Activated naive CD4-positive, alpha-beta T cell treated with anti-CD3 and anti-CD28 coated beads, Interleukin-2, amount 50 U/mL, for 24 hours (primary cell): ENCODE data around the gene SLC28A2.
"Not testable (repeated sequence)": the region's sequence is repeated elsewhere in the genome, so short reads cannot be mapped to it uniquely, and the experiment has no call there.

Experiments used
- H3K27ac Mint-ChIP-seq: one replicate; pipeline ENCODE4 v1.8.0; 2021; ENCODE audit warnings: mild to moderate bottlenecking, mixed read lengths
- H3K27me3 Mint-ChIP-seq: one replicate; pipeline ENCODE4 v1.8.0; 2021; ENCODE audit warnings: mixed read lengths
- H3K36me3 Mint-ChIP-seq: one replicate; pipeline ENCODE4 v1.8.0; 2021; ENCODE audit warnings: mixed read lengths
- H3K4me1 Mint-ChIP-seq: one replicate; pipeline ENCODE4 v1.8.0; 2021; ENCODE audit warnings: mixed read lengths
- H3K4me3 Mint-ChIP-seq: one replicate; pipeline ENCODE4 v1.8.0; 2021; ENCODE audit warnings: mild to moderate bottlenecking, mixed read lengths
- H3K9me3 Mint-ChIP-seq: one replicate; pipeline ENCODE4 v1.8.0; 2021; ENCODE audit warnings: mixed read lengths

The SLC28A2 gene

DNA sequence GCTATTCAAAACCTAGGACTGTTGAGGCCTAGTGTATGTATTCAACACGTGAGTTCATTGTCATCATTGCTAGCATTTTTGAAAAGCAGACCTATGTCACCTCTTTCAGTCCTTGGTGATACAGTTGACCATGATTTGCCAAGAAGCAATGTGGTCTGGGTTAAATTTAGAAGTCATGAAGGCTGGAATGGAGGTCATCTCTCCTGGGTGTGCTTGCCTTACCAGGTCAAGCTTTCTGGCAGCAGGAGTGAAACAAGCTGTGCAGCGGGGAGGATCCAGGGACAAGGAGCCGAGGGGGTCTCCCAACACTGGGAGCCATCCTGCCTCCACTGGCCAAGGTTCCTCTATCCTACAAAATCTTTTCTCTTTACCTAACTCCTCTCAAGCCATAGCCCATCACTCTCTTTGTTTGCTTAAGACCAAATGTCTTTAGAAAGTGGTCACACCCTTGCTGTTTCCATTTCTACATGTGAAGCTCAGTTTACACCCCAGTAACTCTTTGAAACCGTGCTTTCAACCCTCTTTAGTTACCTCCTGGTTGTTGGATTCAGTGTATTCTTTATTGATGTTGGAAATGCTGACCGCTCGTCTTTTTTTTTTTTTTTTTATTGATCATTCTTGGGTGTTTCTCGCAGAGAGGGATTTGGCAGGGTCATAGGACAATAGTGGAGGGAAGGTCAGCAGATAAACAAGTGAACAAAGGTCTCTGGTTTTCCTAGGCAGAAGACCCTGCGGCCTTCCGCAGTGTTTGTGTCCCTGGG, 40.0 kb downstream of the SLC28A2 start:
- H3K27me3 Mint-ChIP-seq: peaks cover 2% of the 10 kb centered on the region
- H3K4me1 Mint-ChIP-seq: no peaks in the 10 kb centered on the region
- peaks cover 3% of the 10 kb centered on the region for H3K36me3 Mint-ChIP-seq
- no peak overlapping the region for H3K4me3 Mint-ChIP-seq
- no peak overlapping the region for H3K27ac Mint-ChIP-seq
- peaks cover 5% of the 10 kb centered on the region for H3K9me3 Mint-ChIP-seq

DNA sequence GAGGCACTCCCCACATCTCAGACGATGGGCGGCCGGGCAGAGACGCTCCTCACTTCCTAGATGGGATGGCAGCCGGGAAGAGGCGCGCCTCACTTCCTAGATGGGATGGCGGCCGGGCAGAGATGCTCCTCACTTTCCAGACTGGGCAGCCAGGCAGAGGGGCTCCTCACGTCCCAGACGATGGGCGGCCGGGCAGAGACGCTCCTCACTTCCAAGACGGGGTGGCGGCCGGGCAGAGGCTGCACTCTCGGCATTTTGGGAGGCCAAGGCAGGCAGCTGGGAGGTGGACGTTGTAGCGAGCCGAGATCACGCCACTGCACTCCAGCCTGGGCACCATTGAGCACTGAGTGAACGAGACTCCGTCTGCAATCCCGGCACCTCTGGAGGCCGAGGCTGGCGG, 41.3 kb downstream of the SLC28A2 start:
- H3K27me3 Mint-ChIP-seq, H3K27ac Mint-ChIP-seq, H3K4me1 Mint-ChIP-seq, H3K4me3 Mint-ChIP-seq, H3K9me3 Mint-ChIP-seq, H3K36me3 Mint-ChIP-seq: not testable (repeated sequence)

DNA sequence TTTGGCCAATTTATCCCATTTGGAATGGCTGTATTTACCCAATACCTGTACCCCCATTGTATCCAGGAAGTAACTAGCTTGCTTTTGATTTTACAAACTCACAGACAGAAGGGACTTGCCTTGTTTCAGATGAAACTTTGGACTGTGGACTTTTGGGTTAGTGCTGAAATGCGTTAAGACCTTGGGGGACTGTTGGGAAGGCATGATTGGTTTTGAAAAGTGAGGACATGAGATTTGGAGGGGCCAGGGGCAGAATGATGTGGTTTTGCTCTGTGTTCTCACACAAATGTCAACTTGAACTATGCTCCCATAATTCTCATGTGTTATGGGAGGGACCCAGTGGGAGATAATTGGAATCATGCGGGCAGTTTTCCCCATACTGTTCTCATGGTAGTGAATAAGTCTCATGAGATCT, 46.9 kb downstream of the SLC28A2 start:
- H3K36me3 Mint-ChIP-seq, H3K4me1 Mint-ChIP-seq, H3K4me3 Mint-ChIP-seq, H3K27me3 Mint-ChIP-seq, H3K27ac Mint-ChIP-seq: not testable (repeated sequence)
- H3K9me3 Mint-ChIP-seq: peaks cover 12% of the 10 kb centered on the region

DNA sequence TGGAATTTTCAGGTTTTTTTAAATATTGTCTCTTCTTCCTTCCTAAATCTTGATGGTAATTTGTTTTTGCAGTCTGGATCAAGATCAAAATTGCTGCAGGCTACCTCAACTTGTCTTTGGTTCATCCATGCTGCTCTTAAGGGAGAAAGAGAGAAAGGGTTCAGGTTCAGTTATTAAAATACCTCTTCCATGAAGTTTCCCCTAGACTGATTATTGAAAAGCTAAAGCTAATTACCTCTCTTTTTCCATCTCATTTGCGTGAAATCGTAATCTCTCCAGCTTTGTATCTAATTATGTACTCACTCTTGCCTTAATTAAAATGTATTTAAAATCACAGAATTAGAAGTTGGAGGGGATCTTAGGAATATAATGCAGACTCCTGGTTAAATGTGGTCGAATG, 52.7 kb downstream of the SLC28A2 start:
- H3K36me3 Mint-ChIP-seq: no peaks in the 10 kb centered on the region
- H3K4me1 Mint-ChIP-seq: peaks cover 13% of the 10 kb centered on the region
- H3K27me3 Mint-ChIP-seq: peaks cover 19% of the 10 kb centered on the region
- no peak overlapping the region for H3K4me3 Mint-ChIP-seq
- peaks cover 4% of the 10 kb centered on the region for H3K9me3 Mint-ChIP-seq
- H3K27ac Mint-ChIP-seq: no peak overlapping the region

DNA sequence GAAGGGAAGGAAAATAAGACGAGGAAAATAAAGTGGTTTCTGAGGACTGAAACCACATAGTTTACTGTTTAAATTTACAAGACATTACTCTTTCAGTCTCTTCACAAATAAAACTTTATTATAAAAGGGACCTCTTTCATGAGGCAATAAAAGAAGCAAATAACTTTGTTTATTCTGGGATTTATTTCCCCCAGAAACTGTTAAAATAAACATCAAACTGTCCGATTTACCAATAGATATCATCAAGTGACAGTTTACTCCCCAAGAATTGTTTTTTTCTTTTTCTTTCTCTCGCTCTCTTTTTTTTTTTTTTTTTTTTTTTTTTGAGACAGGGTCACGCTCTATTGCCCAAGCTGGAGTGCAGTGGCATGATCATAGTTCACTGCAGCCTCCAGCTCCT, 54.1 kb downstream of the SLC28A2 start:
- Mint-ChIP-seq H3K4me1 (peaks cover 13% of the 10 kb centered on the region), H3K36me3 (no peaks in the 10 kb centered on the region), H3K27me3 (peaks cover 19% of the 10 kb centered on the region), H3K9me3 (peaks cover 4% of the 10 kb centered on the region), H3K27ac (no peak overlapping the region), H3K4me3 (no peak overlapping the region)

DNA sequence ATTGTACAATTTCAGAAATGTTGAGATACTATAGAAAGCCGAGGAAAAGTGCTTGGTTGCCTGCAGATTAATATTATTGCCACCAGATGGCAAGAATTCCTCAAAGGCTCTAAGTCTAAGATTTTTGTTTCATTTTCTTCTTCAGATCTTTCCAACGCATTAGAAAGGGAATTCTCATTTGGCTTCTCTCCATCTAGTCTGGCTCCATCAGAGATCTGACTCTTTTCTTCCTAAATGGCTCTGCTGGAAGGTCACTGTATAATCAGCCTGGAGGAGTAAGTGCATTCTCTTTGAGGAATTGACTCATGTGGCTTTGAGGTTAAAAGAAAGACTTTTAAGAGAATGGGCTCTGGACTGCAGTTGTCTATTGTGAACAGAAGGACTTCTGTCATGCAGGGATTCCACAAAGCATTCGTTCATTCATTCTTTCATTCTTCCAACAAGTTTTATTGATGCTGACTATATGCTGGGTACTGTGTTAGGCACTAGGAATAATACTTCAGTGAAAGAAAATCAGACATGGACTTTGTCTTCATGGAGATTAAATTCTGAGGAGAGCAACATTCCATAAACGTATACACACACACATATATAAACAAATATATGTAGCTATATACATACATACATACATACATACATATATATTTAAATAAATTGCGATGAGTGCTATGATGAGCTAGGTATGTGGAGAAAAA, 55.3 kb downstream of the SLC28A2 start:
- H3K4me3 Mint-ChIP-seq: peak overlapping the region; percentile 34
- H3K4me1 Mint-ChIP-seq: peaks cover 13% of the 10 kb centered on the region
- H3K9me3 Mint-ChIP-seq: peaks cover 4% of the 10 kb centered on the region
- peaks cover 19% of the 10 kb centered on the region for H3K27me3 Mint-ChIP-seq
- H3K36me3 Mint-ChIP-seq: no peaks in the 10 kb centered on the region
- H3K27ac Mint-ChIP-seq: no peak overlapping the region

DNA sequence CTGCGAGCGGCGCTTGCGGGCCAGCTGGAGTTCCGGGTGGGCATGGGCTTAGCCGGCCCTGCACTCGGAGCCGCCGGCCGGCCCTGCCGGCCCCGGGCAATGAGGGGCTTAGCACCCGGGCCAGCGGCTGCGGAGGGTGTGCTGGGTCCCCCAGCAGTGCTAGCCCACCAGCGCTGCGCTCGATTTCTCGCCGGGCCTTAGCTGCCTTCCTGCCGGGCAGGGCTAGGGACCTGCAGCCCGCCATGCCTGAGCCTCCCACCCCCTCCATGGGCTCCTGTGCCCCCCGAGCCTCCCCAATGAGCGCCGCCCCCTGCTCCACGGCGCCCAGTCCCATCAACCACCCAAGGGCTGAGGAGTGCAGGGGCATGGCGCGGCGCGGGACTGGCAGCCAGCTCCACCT, 62.1 kb downstream of the SLC28A2 start:
- H3K9me3 Mint-ChIP-seq, H3K36me3 Mint-ChIP-seq, H3K27ac Mint-ChIP-seq, H3K4me3 Mint-ChIP-seq, H3K4me1 Mint-ChIP-seq: not testable (repeated sequence)
- peaks cover 10% of the 10 kb centered on the region for H3K27me3 Mint-ChIP-seq

DNA sequence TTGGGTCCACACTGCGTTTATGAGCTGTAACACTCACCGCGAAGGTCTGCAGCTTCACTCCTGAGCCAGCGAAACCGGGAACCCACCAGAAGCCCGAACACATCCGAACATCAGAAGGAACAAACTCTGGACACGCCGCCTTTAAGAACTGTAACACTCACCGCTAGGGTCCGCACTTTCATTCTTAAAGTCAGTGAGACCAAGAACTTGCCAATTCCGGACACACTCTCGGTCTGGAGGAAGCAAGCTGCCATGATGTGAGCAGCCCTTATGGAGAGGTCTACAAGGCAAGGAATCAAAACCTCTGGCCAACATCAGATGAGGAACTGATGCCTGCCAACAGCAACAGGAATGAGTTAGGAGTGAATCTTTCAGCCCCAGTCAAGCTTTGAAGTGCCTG, 62.9 kb downstream of the SLC28A2 start:
- no peak overlapping the region for H3K27ac Mint-ChIP-seq
- H3K4me1 Mint-ChIP-seq: no peaks in the 10 kb centered on the region
- H3K36me3 Mint-ChIP-seq: no peaks in the 10 kb centered on the region
- H3K27me3 Mint-ChIP-seq: peaks cover 10% of the 10 kb centered on the region
- H3K4me3 Mint-ChIP-seq: no peak overlapping the region
- no peaks in the 10 kb centered on the region for H3K9me3 Mint-ChIP-seq

DNA sequence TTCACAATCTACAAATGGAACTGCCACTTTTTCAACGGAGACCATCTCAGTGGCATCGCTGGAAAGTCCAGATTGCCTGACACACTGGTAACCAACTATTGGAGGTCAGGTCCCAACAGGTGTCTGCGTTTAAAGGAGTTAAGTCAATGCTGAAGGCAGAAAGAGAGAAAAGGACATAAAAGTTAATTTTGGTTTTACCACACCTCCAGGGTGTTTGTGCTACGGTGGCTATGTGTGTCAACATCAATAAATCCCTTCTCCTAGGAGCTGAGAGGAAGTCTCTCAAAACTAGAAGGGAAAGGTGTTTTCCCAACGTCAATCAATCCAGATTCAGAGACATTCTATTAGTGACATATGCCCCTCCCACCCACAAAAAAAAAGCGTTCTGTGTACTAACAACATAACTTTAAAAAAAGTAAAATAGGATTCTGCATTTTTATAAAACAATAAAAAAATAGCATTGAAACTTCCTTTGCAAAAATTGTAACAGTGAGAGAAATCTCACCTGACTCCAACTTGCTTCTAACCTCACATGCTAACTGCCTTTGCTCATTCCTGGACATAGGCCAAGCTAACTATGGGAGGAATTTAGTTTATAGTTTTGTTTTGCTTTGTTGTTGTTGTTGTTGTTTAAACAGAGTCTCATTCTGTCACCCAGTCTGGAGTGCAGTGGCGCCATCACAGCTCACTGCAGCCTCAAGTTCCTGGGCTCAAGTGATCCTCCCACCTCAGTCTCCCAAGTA, 67.6 kb downstream of the SLC28A2 start:
- H3K36me3 Mint-ChIP-seq: no peaks in the 10 kb centered on the region
- no peak overlapping the region for H3K27ac Mint-ChIP-seq

DNA sequence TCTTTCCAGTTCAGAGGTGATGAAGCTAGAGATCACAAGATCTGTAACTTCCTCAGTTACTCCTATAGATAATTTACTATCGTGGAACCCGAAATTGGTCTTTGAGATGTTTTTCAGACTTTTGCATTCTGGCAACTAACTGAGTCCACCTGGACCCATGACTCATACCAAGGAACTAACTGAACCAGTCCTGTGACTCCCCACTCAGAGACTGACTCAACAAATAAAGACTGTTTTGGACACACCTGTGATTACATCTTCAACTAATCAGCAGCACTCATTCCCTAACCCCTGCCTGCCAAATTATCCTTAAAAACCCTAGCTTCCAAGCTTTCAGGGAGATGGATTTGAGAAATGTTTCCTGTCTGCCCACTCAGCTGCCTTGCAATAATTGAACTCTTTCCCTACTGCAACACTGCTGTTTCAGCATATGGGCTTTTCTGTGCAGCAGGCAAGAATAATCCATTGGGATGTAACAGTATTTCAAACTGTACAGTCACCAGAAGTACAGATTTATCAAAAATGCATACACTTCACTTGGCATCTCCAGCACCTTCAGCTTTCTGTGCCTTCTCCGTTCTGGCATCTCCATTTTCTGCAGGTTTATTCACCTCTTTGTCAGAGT, 68.7 kb downstream of the SLC28A2 start:
- H3K4me1 Mint-ChIP-seq: no peaks in the 10 kb centered on the region
- peaks cover 14% of the 10 kb centered on the region for H3K27me3 Mint-ChIP-seq
- peak overlapping the region; percentile 52 for H3K27ac Mint-ChIP-seq
- no peak overlapping the region for H3K4me3 Mint-ChIP-seq
- H3K9me3 Mint-ChIP-seq: no peaks in the 10 kb centered on the region
- no peaks in the 10 kb centered on the region for H3K36me3 Mint-ChIP-seq

More for the DNA sequence above, 67.6 kb downstream of the SLC28A2 start:
- no peaks in the 10 kb centered on the region for H3K9me3 Mint-ChIP-seq
- H3K4me1 Mint-ChIP-seq: no peaks in the 10 kb centered on the region
- no peak overlapping the region for H3K4me3 Mint-ChIP-seq
- peaks cover 13% of the 10 kb centered on the region for H3K27me3 Mint-ChIP-seq

DNA sequence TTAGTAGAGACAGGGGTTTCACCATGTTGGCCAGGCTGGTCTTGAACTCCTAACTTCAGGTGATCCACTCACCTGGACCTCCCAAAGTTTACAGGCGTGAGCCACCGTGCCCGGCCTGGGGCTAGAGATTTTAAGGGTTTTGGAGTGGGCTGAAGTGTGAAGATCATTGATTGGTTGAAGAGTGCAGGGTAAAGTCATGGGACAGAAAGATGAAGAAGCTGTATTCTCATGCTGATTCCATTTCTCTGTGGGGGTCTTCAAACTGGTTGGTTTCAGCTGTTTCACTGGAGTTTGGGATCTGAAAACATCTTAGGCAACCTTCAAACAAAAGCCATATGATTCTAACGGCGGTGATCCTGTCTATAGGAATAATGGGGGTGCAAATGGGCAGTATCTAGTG, 74.2 kb downstream of the SLC28A2 start:
- Mint-ChIP-seq H3K27me3 (peaks cover 16% of the 10 kb centered on the region), H3K27ac (no peak overlapping the region), H3K36me3 (peaks cover 2% of the 10 kb centered on the region), H3K9me3 (no peaks in the 10 kb centered on the region), H3K4me3 (no peak overlapping the region), H3K4me1 (no peaks in the 10 kb centered on the region)

DNA sequence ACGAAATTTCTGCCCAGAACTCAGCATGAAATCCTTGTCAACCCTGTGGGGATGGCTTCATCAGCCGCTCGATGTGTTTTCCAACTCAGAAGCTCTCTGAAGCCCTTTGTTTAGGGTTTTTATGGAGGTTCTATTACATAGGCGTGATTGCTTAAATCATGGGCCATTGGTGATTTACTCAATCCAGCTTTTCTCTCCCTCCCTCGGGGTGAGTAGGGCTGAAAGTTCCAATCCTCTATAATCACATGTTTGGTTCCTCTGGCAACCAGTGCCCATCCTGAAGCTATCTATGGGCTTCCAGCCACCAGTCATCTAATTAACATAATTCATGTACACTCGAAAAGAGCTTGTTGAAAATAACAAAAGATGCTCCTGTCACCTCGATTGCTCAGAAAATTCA, 74.7 kb downstream of the SLC28A2 start:
- H3K27me3 Mint-ChIP-seq: peaks cover 17% of the 10 kb centered on the region
- H3K36me3 Mint-ChIP-seq: peaks cover 2% of the 10 kb centered on the region
- no peaks in the 10 kb centered on the region for H3K9me3 Mint-ChIP-seq
- no peaks in the 10 kb centered on the region for H3K4me1 Mint-ChIP-seq
- H3K4me3 Mint-ChIP-seq: no peak overlapping the region
- no peak overlapping the region for H3K27ac Mint-ChIP-seq
